B cell (primary cell): ENCODE measurements around the gene WFS1.

ENCODE experiments used
- CTCF ChIP-seq: fragments of 200-600 bp; IDR thresholded peaks from one replicate; pipeline ENCODE4 v1.8.0; 2022; ENCODE audit warnings: antibody characterized with exemption, mild to moderate bottlenecking
- EZH2 ChIP-seq: IDR thresholded peaks from 2 replicates; pipeline ENCODE4 v1.6.1; 2012; ENCODE audit warnings: borderline replicate concordance, low read depth, mild to moderate bottlenecking, moderate library complexity, low read length; ENCODE audit not compliant: insufficient read depth, poor library complexity, severe bottlenecking

DNA sequence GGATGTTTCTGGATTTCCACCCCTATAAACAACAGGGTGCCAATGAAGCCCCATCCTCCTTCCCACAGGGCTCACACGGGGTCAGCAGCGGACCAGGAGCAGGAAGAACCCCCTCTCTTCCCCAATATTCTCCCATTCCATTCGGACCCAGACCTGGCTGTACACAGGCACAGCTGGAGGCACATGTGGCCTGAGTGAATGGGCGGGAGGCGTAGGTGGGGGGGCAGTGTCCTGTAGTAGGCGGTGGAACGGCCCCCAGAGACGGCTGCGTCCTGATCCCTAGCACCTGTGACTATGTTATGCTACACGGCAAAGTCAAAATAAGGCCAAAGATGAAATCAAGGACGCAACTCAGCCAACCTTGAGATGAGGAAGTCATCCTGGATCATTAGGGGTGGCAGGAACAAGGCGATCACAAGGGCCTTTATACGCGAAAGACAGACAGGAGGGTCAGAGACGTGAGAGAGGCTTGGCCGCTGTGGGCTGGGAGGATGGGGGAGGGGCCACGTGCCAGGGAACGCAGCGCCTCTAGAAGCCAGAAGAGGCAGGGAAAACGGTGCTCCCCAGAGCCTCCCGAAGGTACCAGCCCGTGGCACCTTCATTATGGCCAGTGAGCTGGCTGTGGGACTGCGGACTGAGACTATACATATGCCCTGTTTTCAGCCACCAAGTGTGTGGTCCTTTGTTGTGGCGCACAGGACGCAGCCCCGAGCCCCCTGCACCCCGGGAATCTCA is 75.6 kb downstream of the WFS1 start:
- no peak for TF ChIP-seq CTCF
- TF ChIP-seq EZH2, result no peak
